Activated CD8-positive, alpha-beta memory T cell treated with anti-CD3 and anti-CD28 coated beads for 1 hour (primary cell): ENCODE data around the gene SIGLEC1.

Experiments used
- DNase-seq, 2 donors: peaks; one replicate each; pipeline ENCODE4 v3.0.0-alpha.2; 2020; ENCODE audit warnings: low read depth in 1 of 2; ENCODE audit errors: extremely low read depth in 1 of 2

SIGLEC1 gene

GRCh38 chr20:3729378-3729777 lies 17.0 kb upstream of the SIGLEC1 start:
- no peak for DNase-seq

- no peak for DNase-seq
These were observed 16.5 kb upstream of the SIGLEC1 start for GRCh38 chr20:3728876-3729275.

GRCh38 chr20:3728354-3728753 lies 16.0 kb upstream of the SIGLEC1 start:
- DNase-seq = no peak

- DNase-seq = no peak
These were observed 15.1 kb upstream of the SIGLEC1 start for GRCh38 chr20:3727401-3728021.

GRCh38 chr20:3724356-3724755 lies 12.0 kb upstream of the SIGLEC1 start:
- DNase-seq = no peak

- DNase-seq = no peak
These were observed 10.9 kb upstream of the SIGLEC1 start for GRCh38 chr20:3723284-3723683.

- no peak for DNase-seq
These were observed 9.5 kb upstream of the SIGLEC1 start for GRCh38 chr20:3721912-3722311.

GRCh38 chr20:3720626-3721025 lies 8.2 kb upstream of the SIGLEC1 start:
- DNase-seq = no peak

- no peak for DNase-seq
These were observed 7.7 kb upstream of the SIGLEC1 start for GRCh38 chr20:3720068-3720467.

- no peak for DNase-seq
These were observed 6.6 kb upstream of the SIGLEC1 start for GRCh38 chr20:3719046-3719445.

GRCh38 chr20:3716195-3716834 lies 3.9 kb upstream of the SIGLEC1 start:
- DNase-seq = no peak

GRCh38 chr20:3714092-3714491 lies 1.7 kb upstream of the SIGLEC1 start:
- DNase-seq = no peak

GRCh38 chr20:3711484-3711941 lies 887 bp downstream of the SIGLEC1 start:
- DNase-seq = no peak

- peak; percentile 34 to 67 for DNase-seq
These were observed 1.5 kb downstream of the SIGLEC1 start for GRCh38 chr20:3710703-3711483.

- no peak for DNase-seq
These were observed 2.4 kb downstream of the SIGLEC1 start for GRCh38 chr20:3710011-3710466.

- DNase-seq = no peak
These were observed 4.9 kb downstream of the SIGLEC1 start for GRCh38 chr20:3707508-3707899.

GRCh38 chr20:3706774-3707507 lies 5.5 kb downstream of the SIGLEC1 start:
- no peak for DNase-seq

- no peak for DNase-seq
These were observed 6.2 kb downstream of the SIGLEC1 start for GRCh38 chr20:3705970-3706739.

- no peak for DNase-seq
These were observed 6.9 kb downstream of the SIGLEC1 start for GRCh38 chr20:3705491-3705969.

- DNase-seq = no peak
These were observed 8.3 kb downstream of the SIGLEC1 start for GRCh38 chr20:3704087-3704486.
